CD4-positive, alpha-beta T cell treated with Interleukin-10 for 1 hour (primary cell): ENCODE results near the gene RFX3.

Experiments used
- DNase-seq: peaks from one replicate; pipeline ENCODE4 v3.0.0-alpha.2; 2020

RFX3 gene

DNA sequence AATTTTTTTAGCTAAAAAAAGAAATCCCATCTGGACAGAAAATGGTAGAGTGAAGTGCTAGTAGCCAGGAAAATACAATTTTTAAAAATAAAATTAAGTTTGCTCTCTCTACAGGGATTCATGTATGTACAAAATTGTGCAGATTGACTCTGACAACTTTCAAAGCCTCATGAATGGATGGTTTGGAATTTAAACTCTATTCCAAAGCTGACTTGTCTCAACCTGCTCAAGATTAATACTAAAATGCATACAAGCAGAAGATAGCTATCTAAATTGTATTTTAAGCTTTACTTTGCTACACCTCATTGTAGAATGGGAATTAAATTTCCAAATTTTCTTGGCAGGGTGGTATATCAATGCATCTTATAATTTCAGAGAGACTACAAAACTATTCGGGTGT, 257.6 kb downstream of the RFX3 start:
- DNase-seq, result no peak

DNA sequence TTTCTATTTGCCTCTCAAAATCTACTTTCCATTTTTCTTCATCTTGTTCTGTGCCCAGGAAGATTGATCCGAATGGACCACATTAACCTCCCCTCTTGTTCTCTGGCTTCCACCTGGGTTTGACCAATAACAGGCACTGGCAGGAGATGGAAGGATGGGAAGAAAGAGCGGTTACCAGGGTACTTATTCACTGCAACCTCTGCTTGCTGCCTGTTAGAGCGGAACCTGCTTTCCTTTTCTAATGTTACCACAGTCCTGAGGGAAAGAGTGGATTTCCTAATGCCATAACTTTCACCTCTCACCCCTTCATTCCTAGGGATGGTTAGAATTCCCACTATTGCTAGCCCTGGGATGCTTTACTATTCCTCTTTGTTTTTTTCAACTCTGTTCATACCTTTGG, 262.1 kb downstream of the RFX3 start:
- no peak for DNase-seq

DNA sequence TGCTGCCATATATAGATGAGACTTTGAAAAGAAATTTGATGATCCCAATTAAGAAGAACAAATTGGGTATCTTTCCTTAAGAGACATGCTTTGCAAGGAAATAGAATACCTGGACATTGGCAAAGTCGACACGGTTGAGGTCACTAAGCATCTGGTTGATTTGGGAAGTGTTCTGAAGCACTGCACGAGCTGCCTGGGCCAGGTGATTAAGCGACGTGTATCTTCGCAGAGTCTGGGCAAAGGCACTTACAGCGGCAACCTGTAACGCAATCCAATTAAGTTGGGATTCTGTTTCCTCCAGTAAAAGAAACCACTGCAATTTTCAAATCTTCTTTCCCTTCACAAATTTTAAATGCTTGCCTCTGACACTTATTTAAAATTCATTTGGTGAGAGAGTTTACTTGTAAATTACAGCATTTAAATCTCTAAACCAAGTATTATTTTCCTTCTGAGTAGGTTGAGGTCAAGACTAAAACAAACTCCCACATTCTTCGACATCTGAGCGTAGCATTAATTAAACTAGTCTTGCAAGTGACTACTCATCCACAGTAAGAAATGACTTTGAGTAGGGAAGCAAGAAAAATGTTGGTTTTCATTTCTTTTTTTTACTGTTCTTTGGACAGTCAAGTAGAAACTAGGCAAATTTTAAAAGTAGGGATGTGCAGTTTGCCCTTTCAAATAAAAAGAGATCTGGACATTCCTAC, 262.8 kb downstream of the RFX3 start:
- no peak for DNase-seq

DNA sequence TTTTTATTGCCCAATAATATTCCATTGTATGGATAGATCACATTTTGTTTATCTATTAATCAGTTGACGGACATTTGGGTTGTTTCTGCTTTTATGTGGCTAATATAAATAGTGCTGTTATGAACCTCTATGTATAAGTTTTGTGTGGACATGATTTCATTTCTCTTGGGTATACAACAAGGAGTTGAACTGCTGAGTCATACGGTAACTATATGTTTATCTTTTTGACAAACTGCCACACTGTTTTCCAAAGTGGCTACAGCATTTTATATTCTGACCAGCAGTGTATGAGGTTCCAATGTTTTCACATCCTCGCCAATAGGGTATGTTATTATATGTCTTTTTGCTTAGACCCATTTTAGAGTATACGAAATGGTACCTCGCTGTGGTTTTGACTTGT, 264.3 kb downstream of the RFX3 start:
- no peak for DNase-seq

DNA sequence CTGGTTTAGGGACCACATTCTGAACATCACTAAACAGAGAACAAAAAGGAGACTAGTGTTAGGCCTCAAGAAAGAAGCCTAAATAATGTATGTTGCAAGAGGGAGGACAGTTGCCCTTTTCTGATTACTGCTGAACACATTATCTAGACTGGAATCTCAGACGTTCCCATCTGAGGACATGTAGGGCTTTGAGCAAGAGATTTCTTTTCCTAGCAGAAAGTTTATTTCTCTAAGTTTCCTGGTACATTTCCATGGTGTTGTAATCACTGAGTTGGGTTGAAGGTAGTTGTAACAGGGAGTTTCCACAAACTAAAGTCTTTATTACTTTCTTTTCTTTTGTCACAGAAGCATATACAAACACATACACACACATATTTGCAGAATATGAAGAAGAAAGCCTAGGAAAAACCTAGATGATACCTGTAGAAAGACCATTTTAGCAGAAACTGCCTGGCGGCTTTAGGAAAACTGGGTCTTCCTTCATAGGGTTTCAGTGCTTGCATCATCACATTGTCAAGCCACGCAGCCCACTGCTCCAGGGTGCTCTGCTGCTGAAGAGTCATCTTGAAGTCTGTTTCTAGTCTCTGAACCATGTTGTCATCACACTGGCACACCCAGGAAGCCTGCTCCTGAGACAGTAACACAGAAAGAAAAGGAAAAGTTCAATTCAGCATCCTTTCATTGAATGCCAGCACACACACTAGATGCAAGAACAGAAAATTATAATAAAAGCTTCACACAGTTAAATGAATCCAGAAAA, 269.1 kb downstream of the RFX3 start:
- no peak for DNase-seq

DNA sequence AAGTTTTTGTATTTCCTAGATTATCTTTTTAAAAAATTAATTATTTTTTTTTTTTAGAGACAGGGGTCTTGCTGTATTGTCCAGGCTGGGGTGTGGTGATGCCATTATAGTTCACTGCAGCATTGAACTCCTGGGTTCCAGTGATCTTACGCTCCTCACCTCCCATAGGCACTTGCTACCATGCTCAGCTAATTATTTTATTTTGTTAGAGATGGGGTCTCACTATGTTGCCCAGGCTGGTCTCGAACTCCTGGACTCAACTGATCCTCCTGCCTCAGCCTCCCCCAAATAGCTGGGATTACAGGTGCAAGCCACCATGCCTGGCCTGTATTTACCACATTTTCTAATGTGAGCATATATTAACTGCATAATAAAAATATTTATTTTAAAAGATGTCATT, 274.5 kb downstream of the RFX3 start:
- DNase-seq, result no peak

DNA sequence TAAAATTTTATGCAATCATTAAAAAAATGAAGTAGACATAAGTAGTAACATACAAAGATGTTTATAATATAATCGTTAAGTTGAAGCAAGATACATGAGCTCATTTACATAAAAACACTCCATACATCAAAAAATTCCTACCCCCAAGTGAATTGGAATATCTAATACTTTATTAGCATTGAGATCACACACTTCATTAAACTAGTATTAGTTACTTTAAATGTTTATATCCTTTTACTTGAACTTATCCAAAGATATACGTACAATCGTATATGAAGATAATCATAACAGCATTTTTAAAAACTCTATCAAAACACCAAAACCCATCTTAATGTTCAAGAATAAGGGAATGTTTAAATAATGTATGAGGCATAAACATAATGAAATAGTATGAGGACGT, 275.1 kb downstream of the RFX3 start:
- DNase-seq, result no peak

DNA sequence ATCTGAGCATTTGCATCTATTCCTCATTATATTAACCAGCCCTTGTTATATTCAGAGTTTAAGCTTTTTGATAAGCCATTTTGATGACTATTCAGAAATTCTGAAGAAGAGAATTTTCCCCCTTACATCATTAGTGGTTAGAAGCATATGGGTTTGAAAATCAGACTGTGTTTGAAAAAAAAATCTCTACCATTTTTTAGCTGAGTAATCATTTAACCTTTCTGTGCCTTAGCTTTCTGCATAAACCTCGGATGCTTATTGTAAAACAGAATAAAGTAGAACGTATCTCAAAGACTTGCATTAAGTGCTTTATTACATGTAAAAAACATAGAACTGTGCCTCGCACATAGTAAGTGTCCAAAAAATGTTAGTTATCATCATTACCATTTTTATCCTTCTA, 278.6 kb downstream of the RFX3 start:
- no peak for DNase-seq

DNA sequence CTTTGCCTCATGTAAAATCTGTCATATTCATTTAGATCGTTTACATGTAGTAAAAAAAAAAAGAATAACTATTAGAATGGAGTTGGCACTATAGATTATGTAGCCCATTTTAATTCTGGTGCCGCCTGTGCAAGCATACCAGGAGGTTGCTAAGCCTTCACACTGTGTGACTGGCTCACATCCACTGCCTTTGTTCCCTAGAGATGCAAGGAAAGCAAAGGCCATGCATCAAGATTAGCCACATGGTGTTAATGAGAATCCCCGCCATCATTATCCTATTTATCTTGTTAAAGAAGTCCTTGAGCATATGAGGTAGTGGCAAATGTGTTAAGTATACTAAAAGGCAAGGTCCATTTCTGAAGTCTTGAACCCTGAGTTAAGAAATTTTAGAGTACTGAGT, 279.6 kb downstream of the RFX3 start:
- no peak for DNase-seq

DNA sequence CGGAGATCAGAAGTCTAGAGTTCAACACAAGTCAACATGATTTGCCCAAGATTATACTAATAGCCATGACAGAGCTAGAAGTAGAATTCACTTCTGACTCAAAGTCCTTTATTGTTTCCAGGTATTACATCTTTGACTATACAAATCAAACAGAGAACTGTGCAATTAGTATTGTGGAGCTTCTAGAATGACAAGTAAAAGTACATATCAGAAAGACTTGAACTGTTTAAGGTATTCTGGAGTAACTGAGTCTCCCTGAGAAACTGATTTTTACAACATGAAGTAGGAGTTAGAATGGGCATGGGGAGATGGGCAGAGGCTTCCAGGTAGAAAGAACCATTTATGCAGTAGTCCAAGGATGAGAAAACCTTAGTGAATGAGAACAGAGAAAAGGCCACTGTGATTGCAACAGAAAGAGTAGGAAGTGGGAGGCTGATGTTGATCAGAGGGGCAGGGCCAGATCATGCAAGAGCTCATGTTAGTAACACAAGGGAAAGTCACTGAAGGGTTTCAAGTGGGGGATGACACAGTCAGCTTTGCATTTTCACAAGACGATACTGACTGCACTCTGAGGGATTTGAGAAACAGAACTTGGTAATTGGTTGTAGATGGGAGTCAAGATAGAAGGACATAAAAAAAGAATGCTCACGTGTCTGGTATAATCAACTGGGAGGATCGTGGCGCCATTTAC, 280.7 kb downstream of the RFX3 start:
- DNase-seq, result no peak

DNA sequence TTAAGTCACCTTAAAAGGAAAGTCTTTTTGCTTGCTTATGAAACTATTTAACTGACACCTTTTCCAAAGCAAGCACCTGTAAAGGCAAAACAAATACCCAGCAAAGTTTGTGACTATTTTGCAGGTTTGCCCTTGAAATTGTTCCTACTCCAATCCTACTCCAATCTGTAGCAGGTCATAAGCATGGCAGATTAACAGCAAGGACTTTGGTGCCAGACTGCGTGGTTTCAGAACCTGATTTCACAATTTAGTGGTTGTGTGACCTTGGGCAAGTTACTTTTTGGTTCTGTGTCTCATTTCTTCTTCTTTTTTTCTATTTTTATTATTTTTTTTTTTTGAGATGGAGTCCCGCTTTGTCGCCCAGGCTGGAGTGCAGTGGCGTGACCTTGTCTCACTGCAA, 282.1 kb downstream of the RFX3 start:
- no peak for DNase-seq

DNA sequence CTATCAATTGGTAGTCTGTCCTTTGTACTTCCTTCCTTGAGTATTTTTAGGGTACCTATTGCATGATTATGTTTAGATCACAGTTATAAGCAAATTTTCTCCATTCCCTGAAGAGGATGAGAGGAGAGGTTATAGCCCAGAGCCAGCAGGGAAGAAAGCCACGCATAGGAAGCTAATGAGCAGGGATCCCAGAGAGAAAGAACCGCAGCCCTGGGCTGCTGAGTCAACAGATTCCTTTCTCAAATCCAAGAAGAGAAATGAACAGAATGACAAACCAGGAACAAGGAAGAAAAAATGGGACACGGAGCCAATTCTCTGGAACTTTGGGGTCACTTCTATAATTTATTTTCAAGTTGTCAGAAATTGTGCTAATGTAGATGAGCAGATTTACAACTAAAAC, 284.5 kb downstream of the RFX3 start:
- no peak for DNase-seq

DNA sequence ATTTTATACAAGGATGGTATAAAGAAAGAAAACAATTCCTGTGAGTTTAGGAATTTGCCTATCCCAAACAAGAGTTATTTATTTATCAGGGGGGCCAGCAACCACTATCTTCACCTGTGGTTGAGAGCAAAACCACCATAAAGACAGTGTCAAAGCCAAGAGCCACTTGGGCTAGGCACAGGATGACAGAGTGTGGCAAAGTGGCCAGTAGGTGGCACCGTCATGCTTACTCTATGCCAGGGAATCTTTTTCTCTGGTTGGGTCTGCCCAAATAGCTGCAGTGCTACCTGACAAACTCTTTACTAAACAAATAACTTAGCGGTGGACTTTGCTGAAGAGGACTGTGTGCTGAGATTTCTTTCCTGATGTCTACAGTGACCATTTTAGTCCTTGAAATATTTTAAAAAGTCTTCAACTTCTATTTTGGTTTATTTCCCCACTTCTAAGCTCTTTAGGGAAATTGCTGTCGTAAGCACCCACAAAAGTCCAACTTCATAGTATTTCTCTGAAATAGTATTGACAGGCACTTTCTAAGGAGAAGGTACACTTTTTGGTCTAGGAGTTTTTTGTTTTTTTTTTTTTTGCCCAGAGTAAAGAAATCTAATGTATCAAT, 285.0 kb downstream of the RFX3 start:
- peak; percentile 62 for DNase-seq

DNA sequence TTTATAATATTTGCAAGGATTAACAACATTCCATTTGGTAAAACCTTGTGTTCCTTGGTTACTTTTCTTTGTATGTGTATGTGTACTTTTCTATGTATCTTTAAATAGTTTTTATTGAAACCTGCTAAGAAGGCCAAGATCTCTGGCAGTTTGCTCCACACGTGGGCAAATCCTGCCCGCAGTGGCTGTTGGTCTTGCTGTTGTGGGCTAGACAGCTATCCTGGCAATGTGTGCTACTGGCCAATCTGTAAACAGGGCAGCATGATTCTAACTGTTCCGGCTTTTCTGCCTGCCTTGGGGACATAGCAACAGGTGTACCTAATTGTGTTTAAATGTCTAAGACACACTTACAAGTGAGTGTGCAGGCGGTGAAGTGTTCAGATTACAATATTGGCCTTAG, 286.6 kb downstream of the RFX3 start:
- no peak for DNase-seq

DNA sequence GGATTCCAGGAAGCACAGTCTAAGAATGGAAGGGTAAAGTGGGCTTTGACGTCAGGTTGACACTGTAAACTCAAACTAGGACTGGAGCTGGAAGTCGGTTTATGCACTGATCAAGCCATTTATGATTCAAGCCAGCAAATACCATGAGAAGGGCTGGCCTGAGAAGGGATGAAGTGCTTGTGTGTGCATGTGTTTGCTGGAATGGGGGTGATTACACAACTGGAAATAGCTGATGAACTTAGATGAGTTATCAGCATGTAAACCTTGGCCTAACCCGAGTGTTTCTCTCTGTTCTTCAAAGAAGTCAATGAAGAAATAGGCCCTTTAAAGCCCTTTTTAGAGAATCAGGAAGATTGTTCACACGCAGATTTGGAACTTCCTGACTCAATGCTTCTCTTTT, 287.6 kb downstream of the RFX3 start:
- DNase-seq, result no peak

DNA sequence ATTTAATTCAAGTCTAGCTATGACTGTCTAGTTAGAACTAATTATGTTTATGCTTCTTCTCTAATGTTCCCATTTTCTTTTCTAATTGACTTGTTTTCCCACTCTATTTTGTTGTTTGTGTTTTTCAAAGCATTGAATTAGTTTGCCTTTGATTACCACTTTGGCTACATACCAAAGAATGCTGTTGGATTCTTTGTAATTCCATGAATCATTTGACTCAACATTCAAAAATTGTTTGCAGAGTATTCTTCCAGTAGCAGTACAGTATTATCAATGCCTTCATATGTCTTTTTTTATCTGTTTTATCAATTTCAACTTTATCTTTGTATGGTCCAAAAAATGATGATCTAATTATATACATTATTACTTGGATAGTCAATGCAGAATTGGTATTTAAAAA, 288.7 kb downstream of the RFX3 start:
- DNase-seq, result no peak

DNA sequence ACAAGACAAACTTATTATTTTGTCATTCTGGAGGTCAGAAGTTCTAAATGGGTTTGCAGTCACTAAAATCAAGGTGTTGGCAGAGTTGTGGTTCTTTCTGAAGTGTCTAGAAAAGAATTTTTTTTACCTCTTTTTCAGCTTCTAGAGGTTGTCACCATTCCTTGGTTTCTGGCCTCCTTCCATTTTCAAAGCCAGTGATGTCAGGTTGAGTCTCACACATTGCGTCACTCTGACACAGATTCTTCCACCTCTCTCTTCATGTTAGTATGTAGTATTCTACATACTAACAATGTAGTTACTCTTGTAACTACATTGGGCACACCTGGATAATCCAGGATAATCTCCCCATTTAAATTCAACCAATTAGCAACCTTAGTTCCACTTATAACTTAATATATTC, 290.3 kb downstream of the RFX3 start:
- DNase-seq, result no peak

DNA sequence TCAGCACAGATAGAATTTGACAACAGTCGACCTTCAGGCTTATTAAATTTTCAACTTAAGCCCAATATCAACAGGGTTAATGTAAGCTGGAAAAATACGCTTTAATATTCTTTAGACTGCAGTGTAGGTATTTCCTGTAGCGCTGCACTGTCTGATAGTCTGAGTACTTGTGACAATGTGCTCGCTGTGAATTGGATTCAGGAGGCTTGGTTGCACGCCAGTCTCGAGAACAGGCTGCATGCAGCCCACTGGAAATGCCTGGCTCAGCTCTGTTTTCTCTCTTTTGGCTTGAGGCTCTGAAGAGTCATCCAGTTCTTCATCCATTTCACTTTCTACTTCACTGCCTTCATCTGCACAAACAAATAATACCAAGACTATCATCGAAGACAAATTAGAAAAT, 300.9 kb downstream of the RFX3 start:
- DNase-seq, result no peak

DNA sequence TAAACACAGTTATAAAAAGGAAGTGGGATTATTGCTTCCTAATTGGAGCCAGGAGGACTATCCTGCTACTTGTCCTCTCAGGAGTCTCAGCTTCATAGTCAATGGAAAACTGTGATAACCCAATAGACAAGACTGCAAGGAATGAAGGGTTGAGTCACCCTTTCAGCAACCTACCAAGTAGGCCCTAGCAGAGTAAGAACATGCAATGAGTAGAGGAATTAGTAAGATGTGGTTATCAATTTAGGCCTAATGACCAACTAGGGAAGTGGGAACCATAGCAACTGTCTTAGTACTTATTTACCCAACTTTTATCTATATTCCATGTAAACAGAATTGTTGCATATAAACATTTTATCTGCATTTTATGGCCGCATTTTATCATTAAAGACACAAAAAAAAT, 310.1 kb downstream of the RFX3 start:
- DNase-seq, result no peak

DNA sequence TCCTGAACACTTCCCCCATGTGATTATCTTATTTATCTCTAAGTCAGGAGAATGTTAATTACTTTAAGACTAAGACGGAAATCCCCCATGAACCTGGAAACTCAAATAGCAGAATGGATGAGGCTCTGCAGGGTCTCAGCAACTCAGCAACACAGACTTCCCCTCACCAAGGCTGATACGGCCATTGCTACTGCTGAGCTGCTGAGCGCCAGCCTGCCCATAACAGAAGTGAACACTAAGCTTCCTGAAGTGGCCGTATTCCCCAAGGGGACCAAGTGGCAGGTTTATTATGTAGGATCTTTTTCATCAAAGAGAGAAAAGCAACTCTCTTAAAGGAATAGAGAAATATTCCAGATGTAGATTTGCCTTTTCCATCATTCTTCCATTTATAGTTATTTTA, 311.1 kb downstream of the RFX3 start:
- DNase-seq, result no peak

DNA sequence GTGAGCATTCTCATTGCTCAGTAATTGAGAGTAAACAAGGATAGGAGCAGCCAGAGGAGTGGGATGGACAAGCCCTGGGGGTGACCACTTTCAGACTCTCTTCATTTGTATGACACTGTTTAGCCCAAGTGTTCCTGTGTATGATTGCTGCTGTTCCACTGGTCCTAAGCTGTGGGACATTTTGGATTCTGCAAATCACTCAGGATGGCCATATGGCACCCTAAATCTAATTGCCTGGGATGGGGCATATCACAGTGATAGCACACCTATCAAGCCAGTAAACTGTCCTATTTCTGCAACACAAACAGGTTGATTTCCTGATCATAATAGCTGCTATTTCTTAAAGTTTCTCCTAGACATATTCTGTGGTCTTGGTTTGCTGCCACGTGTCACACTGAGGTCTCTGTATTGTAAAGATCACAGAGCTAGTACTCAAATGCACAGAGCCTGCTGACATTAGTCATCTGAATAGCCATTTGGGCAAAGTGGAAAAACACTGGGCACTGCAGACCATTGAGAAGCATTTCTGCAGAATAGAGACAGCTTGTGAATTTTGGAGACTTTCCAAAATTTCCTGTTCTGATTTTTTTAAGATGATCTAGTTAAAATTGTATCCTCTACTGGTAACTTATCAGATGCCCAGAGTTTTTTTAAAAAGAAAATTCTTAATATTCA, 320.2 kb downstream of the RFX3 start:
- DNase-seq, result no peak

DNA sequence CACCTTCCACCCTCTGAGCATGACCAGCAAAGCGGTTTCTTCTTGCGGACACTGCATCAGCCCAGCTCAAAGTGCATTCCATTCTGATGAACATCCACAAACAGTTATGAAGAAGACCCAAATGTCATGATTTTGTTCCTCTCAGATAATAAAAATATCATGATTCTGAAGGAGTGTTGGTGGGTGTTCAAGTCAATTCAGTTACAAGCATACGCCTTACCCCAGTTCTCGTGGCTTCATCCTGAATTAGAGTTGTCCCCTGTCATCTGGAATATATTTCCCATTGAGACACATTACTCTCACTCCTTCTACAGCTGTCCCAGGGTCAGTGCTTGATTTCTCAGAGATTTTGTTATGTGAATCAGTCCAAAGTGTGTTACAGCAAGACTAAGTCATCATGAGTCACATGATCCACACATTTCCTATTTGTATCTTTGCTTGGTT, 325.4 kb downstream of the RFX3 start:
- DNase-seq, result no peak

DNA sequence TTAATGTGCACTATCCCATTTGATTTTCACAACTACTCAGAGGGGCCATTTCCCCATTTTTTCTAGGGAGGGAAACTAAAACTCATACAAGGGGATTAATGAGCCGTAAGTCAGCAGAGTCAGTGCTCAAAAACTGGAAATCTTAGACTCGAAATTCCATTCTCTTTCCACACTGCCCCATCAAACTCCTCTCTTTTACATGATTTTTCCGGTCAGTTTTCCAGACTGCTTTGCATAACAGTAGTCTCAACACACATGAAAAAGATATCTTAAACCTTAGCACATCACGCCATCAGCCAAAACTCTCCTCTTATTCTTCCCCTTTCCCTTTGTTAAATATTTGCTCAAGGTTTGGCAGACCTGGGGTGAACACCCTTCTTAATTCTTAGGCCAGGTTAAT, 332.0 kb downstream of the RFX3 start:
- no peak for DNase-seq
